BLaER1 (cell line): ENCODE data around the gene ARHGEF28.

Source experiments
- H3K27ac ChIP-seq: shearing (Covaris generic); formaldehyde crosslinking; 2 replicates; pipeline ENCODE4 v1.8.1; 2022
- H3K27me3 ChIP-seq: shearing (Covaris generic); formaldehyde crosslinking; 2 replicates; pipeline ENCODE4 v1.8.1; 2022
- H3K36me3 ChIP-seq: shearing (Covaris generic); formaldehyde crosslinking; 2 replicates; pipeline ENCODE4 v1.8.1; 2022
- H3K4me1 ChIP-seq: shearing (Covaris generic); formaldehyde crosslinking; 2 replicates; pipeline ENCODE4 v1.8.1; 2022
- H3K4me2 ChIP-seq: shearing (Covaris generic); formaldehyde crosslinking; 2 replicates; pipeline ENCODE4 v1.8.1; 2022
- H3K4me3 ChIP-seq: shearing (Covaris generic); formaldehyde crosslinking; 2 replicates; pipeline ENCODE4 v1.8.1; 2022
- H3K9ac ChIP-seq: shearing (Covaris generic); formaldehyde crosslinking; 2 replicates; pipeline ENCODE4 v1.8.1; 2022
- H3K9me3 ChIP-seq: shearing (Covaris generic); formaldehyde crosslinking; 2 replicates; pipeline ENCODE4 v1.8.1; 2022
- H4K20me1 ChIP-seq: shearing (Covaris generic); formaldehyde crosslinking; 2 replicates; pipeline ENCODE4 v1.8.1; 2022
- Cebpa-rat ChIP-seq: shearing (Covaris generic); IDR thresholded peaks from 2 replicates; pipeline ENCODE4 v1.8.1; 2022

The ARHGEF28 gene

DNA sequence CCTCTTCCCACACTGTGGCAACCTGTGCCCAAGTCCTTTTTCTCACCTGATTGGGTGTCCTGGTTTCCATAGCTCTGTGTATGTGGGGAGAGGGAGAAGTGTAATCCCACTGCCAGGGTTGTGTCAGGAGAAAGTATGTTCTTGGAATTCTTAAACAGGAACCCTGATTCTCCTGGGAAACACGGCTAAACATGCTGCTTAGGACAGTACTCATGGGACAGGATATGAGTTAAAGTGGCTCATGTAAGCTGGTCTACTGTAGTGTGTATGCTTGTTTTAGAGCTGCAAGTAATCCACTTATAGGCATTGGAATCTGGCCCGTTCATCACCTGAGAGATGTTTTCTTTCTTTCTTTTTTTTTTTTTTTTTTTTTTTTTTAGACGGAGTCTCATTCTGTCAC lies 23.9 kb downstream of the ARHGEF28 start:
- Histone ChIP-seq H3K4me1 (no peaks in the 10 kb centered on the region), H3K27ac (no peak overlapping the region)
- no peak for TF ChIP-seq Cebpa-rat

DNA sequence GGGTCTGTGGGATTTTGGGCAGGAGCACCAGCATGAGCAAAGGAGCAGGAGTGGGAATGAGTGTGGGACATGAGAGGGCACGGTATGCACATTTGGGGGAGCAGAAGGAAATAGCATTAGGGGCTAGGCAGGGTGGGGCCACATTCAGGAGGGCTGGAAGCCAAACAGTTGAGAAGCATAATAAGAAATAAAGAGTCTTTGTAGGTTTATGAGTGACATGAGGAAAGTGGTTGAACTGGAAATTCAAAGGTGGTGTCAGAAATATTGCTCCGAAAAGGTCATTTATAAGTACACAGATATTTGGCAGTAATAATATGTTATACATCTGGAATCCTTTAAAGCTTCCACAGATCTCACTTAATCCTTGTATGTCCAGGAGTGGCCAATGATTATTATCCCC lies 26.4 kb downstream of the ARHGEF28 start:
- no peak overlapping the region for H3K9ac ChIP-seq
- H3K27me3 ChIP-seq, result no peaks in the 10 kb centered on the region
- H3K27ac ChIP-seq, result no peak overlapping the region
- no peaks in the 10 kb centered on the region for H3K4me1 ChIP-seq
- no peaks in the 10 kb centered on the region for H3K9me3 ChIP-seq
- H3K4me3 ChIP-seq, result no peak overlapping the region
- no peaks in the 10 kb centered on the region for H3K36me3 ChIP-seq
- no peak for TF ChIP-seq Cebpa-rat
- H3K4me2 ChIP-seq, result no peak overlapping the region
- H4K20me1 ChIP-seq, result no peaks in the 10 kb centered on the region

More for the DNA sequence above, 23.9 kb downstream of the ARHGEF28 start:
- Histone ChIP-seq H3K9ac (no peak overlapping the region), H3K9me3 (no peaks in the 10 kb centered on the region), H3K27me3 (no peaks in the 10 kb centered on the region), H3K36me3 (no peaks in the 10 kb centered on the region), H3K4me2 (no peak overlapping the region), H3K4me3 (no peak overlapping the region), H4K20me1 (no peaks in the 10 kb centered on the region)

GRCh38 chr5:73654171-73654811 lies 28.3 kb downstream of the ARHGEF28 start:
- Histone ChIP-seq H3K9me3 (no peaks in the 10 kb centered on the region), H3K4me2 (no peak overlapping the region), H3K27ac (no peak overlapping the region), H3K27me3 (no peaks in the 10 kb centered on the region), H3K4me3 (no peak overlapping the region), H3K36me3 (no peaks in the 10 kb centered on the region), H4K20me1 (no peaks in the 10 kb centered on the region), H3K9ac (no peak overlapping the region), H3K4me1 (no peaks in the 10 kb centered on the region)
- TF ChIP-seq Cebpa-rat, result no peak

DNA sequence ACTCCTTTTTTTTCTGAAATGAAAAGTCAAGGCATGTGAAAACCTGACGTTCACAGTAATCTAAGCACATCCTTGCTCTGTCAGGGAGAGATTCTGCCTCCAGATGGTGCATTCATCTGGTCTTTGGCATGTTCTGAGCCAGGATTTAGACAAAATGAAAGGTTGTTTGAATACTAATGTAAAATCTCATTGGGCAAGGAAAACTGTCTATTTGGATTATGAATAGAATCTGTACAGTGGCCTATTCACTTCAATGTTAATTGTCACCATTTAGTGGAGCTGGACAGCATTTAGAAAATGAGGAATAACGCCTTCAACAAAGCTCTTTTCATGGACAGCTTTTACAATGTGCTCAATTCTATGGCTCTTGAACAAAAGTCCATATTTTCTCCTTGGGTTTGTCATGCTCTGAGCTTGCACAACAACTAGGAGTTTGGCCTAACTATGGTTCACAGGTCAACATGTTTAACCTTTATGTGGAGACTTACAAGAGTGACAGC lies 28.9 kb downstream of the ARHGEF28 start:
- TF ChIP-seq Cebpa-rat, result no peak
- H3K4me1 ChIP-seq, result no peaks in the 10 kb centered on the region
- no peaks in the 10 kb centered on the region for H3K36me3 ChIP-seq
- no peak overlapping the region for H3K4me3 ChIP-seq
- no peak overlapping the region for H3K9ac ChIP-seq
- no peaks in the 10 kb centered on the region for H4K20me1 ChIP-seq
- H3K27ac ChIP-seq, result no peak overlapping the region
- no peaks in the 10 kb centered on the region for H3K9me3 ChIP-seq
- H3K4me2 ChIP-seq, result no peak overlapping the region
- H3K27me3 ChIP-seq, result no peaks in the 10 kb centered on the region

GRCh38 chr5:73655521-73656160 lies 29.6 kb downstream of the ARHGEF28 start:
- Histone ChIP-seq H3K9ac (no peak overlapping the region), H4K20me1 (no peaks in the 10 kb centered on the region), H3K36me3 (no peaks in the 10 kb centered on the region), H3K4me2 (no peak overlapping the region), H3K27ac (no peak overlapping the region), H3K9me3 (no peaks in the 10 kb centered on the region), H3K4me1 (no peaks in the 10 kb centered on the region), H3K27me3 (no peaks in the 10 kb centered on the region), H3K4me3 (no peak overlapping the region)
- no peak for TF ChIP-seq Cebpa-rat

DNA sequence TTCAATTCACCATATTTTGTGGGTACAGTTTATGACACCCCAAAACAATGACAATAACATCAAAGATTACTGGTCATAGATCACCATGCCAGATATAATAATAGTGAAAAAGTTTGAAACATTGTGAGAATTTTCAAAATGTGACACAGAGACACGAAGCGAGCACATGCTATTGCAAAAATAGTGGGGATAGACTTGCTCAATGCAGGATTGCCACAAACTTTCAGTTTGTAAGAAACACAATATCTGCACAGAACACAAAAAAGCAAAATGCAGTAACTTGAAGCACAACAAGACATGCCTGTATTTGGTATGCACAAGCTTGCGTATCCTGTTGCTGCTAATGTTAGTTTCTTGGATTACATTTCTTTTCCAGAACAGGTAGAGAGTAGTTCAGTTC lies 35.8 kb downstream of the ARHGEF28 start:
- no peaks in the 10 kb centered on the region for H3K36me3 ChIP-seq
- no peaks in the 10 kb centered on the region for H3K9me3 ChIP-seq
- no peak for TF ChIP-seq Cebpa-rat
- H3K27me3 ChIP-seq, result no peaks in the 10 kb centered on the region
- no peak overlapping the region for H3K4me2 ChIP-seq
- no peak overlapping the region for H3K9ac ChIP-seq
- H3K4me3 ChIP-seq, result no peak overlapping the region
- H3K4me1 ChIP-seq, result no peaks in the 10 kb centered on the region
- H3K27ac ChIP-seq, result no peak overlapping the region
- no peaks in the 10 kb centered on the region for H4K20me1 ChIP-seq

- no peak for TF ChIP-seq Cebpa-rat
- H3K4me3 ChIP-seq, result no peak overlapping the region
- H3K4me2 ChIP-seq, result no peak overlapping the region
- no peaks in the 10 kb centered on the region for H3K27me3 ChIP-seq
- H3K36me3 ChIP-seq, result no peaks in the 10 kb centered on the region
- no peaks in the 10 kb centered on the region for H3K4me1 ChIP-seq
- no peak overlapping the region for H3K9ac ChIP-seq
- H3K9me3 ChIP-seq, result no peaks in the 10 kb centered on the region
- H3K27ac ChIP-seq, result no peak overlapping the region
- H4K20me1 ChIP-seq, result no peaks in the 10 kb centered on the region
Observed at GRCh38 chr5:73663161-73663859, 37.3 kb downstream of the ARHGEF28 start.

GRCh38 chr5:73663860-73664240 lies 37.9 kb downstream of the ARHGEF28 start:
- H3K4me2 ChIP-seq, result no peak overlapping the region
- H3K9ac ChIP-seq, result no peak overlapping the region
- H3K27me3 ChIP-seq, result no peaks in the 10 kb centered on the region
- no peaks in the 10 kb centered on the region for H3K36me3 ChIP-seq
- no peaks in the 10 kb centered on the region for H3K9me3 ChIP-seq
- no peak overlapping the region for H3K27ac ChIP-seq
- H3K4me1 ChIP-seq, result no peaks in the 10 kb centered on the region
- TF ChIP-seq Cebpa-rat, result no peak
- H3K4me3 ChIP-seq, result no peak overlapping the region
- no peaks in the 10 kb centered on the region for H4K20me1 ChIP-seq

GRCh38 chr5:73664796-73665195 lies 38.8 kb downstream of the ARHGEF28 start:
- Histone ChIP-seq H4K20me1 (no peaks in the 10 kb centered on the region), H3K4me1 (no peaks in the 10 kb centered on the region), H3K9me3 (no peaks in the 10 kb centered on the region), H3K4me3 (no peak overlapping the region), H3K9ac (no peak overlapping the region), H3K4me2 (no peak overlapping the region), H3K27ac (no peak overlapping the region), H3K36me3 (no peaks in the 10 kb centered on the region), H3K27me3 (no peaks in the 10 kb centered on the region)
- TF ChIP-seq Cebpa-rat, result no peak

DNA sequence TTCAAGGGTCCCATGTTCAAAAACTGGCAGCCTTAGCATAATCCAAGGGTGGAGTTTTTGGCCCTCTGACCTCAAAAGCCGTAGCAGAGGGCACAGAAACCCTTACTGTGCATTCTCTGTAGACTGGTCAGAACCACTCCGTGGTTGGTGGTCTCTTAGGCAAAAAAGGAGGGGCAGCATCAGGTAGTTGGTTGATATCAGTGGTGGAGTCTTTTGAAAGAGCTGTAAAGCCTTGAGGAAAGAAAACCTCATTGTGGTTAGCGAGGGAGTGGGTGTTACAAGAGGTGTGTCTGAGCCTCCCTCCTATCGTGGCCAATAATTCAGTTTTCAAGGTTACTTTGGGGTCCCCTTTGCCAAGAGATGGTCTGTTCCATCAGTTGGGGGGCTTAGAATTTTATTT lies 40.9 kb downstream of the ARHGEF28 start:
- Histone ChIP-seq H3K36me3 (no peaks in the 10 kb centered on the region), H3K27me3 (no peaks in the 10 kb centered on the region), H3K9ac (no peak overlapping the region), H3K4me1 (no peaks in the 10 kb centered on the region), H3K9me3 (no peaks in the 10 kb centered on the region), H4K20me1 (no peaks in the 10 kb centered on the region), H3K4me3 (no peak overlapping the region), H3K27ac (no peak overlapping the region), H3K4me2 (no peak overlapping the region)
- no peak for TF ChIP-seq Cebpa-rat
